BJ (cell line): Measurements from ENCODE around the gene STK38. TPM values are rescaled to one million over a fixed set of nuclear protein-coding genes. Genes with fewer than 3 reads are reported as not detected.

ENCODE experiments used
- CTCF ChIA-PET: fragments of 350-600 bp; formaldehyde crosslinking; extraction: SDS; loops from one replicate; lab custom pipeline; 2021; ENCODE audit warnings: antibody characterized with exemption, inconsistent platforms; lab: Yijun Ruan, JAX
- POLR2A ChIA-PET: fragments of 300-600 bp; sonication (Branson Sonifier 250); formaldehyde crosslinking; extraction: SDS; loops from one replicate; lab custom pipeline; 2021; ENCODE audit warnings: antibody characterized with exemption; lab: Charles Lee
- DNase-seq: peaks from one replicate; pipeline ENCODE4 v3.0.0-alpha.2; 2011; ENCODE audit warnings: low read depth
- H3K27me3 ChIP-seq: 2 replicates; pipeline ENCODE4 v1.6.0; 2011; ENCODE audit warnings: low read length; ENCODE audit not compliant: control insufficient read depth, insufficient read depth
- H3K36me3 ChIP-seq: 2 replicates; pipeline ENCODE4 v1.5.1; 2011; ENCODE audit warnings: low read length; ENCODE audit not compliant: control insufficient read depth, insufficient read depth
- H3K4me3 ChIP-seq: 2 replicates; pipeline ENCODE4 v1.5.1; 2011; ENCODE audit warnings: low read depth, mild to moderate bottlenecking, control low read depth, low read length
- polyA plus RNA-seq: library from polyadenylated mRNA; depleted of rRNA; stranded (reverse); fragments of >200 nt; gene quantifications from 2 replicates; pipeline ENCODE4 v1.2.3, GENCODE V29; 2011
- TF ChIP-seq, protein P1 (sequence below): IDR thresholded peaks from 2 replicates; pipeline ENCODE4 v1.5.1; 2011; ENCODE audit warnings: low read depth, mild to moderate bottlenecking, control low read depth, inconsistent platforms, low read length, moderate library complexity; ENCODE audit not compliant: insufficient read depth

The STK38 gene
- polyA plus RNA-seq, 1 experiment = 22.1 TPM

DNA sequence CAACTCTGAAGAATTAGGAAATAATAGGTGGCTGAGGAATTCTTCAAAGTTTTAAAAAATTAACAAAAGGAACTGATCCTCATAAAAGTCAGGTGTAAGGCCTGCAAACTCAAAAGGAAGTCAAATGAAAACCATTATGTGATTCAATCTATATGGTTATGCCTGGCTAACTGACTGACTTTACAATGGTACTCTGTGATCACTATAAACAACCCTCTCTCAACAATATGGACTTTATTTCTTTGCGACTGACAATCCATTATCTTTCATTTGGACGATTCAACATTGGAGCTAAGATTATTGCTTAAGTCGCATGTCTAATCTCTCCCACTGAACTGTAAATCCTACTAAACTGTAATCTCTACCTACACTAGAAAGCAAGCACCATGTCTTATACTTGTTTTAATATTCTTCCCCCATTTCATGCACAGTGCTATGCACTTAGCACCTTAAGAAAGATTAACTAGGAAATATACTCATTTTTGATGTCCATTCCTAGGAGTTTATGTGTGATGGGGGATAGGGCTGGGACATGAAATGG, 1.4 kb downstream of the STK38 start:
- CTCF ChIA-PET = interaction anchor here (1.0 to 1.1 kb wide), 2 partner anchors 17 to 188 kb away, joined by 3 read pairs; no protein-coding TSS in a partner anchor
- no peaks in the 10 kb centered on the region for H3K27me3 ChIP-seq
- POLR2A ChIA-PET = no interaction called here
- H3K4me3 ChIP-seq = peak overlapping the region; percentile 99
- TF ChIP-seq, protein P1, sequence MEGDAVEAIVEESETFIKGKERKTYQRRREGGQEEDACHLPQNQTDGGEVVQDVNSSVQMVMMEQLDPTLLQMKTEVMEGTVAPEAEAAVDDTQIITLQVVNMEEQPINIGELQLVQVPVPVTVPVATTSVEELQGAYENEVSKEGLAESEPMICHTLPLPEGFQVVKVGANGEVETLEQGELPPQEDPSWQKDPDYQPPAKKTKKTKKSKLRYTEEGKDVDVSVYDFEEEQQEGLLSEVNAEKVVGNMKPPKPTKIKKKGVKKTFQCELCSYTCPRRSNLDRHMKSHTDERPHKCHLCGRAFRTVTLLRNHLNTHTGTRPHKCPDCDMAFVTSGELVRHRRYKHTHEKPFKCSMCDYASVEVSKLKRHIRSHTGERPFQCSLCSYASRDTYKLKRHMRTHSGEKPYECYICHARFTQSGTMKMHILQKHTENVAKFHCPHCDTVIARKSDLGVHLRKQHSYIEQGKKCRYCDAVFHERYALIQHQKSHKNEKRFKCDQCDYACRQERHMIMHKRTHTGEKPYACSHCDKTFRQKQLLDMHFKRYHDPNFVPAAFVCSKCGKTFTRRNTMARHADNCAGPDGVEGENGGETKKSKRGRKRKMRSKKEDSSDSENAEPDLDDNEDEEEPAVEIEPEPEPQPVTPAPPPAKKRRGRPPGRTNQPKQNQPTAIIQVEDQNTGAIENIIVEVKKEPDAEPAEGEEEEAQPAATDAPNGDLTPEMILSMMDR = no peak
- H3K36me3 ChIP-seq = no peaks in the 10 kb centered on the region
- no peak for DNase-seq

DNA sequence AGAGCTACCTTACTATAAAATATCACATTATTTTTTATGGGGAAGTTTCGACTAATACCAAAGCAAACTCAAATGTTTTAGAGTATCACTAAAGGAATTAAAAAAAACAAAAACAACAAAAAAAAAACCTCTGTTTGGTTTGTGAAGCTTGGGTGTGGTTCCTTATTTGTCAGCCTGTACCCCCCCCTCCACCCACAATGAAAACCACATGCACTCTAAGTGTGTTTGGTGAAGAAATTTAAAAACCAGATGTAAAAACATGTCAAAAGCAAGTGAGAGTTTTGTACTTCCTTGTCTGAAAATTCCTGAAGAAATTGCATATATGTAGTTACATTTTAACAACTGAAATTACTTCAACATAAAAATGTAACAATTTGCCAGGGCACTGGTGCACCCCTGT, 3.1 kb downstream of the STK38 start:
- peak; percentile 39 for DNase-seq
- peak overlapping the region; percentile 16; the same call in 1 of the 2 replicates for H3K4me3 ChIP-seq
- CTCF ChIA-PET = no interaction called here

DNA sequence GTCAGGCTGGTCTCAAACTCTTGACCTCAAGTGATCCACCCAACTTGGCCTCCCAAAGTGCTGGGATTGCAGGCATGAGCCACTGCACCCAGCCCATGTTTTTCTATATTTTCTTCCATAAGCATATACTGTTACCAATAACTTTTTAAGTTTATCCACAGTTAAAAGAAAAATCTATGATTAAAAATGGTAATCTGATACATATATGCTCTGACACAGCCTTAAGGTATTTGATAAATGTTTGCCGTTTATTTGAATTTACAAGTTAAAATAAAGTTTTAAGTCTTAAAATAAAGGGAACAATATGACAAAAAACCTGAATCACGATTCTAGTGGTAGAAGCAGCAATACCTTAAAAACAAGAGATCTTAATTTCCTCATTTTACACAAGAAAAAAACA, 5.2 kb downstream of the STK38 start:
- Histone ChIP-seq H3K4me3 (no peak overlapping the region), H3K27me3 (no peaks in the 10 kb centered on the region), H3K36me3 (peaks cover 5% of the 10 kb centered on the region; the same call in 1 of the 2 replicates)
- no peak for DNase-seq
- CTCF ChIA-PET = no interaction called here
- TF ChIP-seq, protein P1 = no peak
- POLR2A ChIA-PET = no interaction called here

More for the DNA sequence above, 3.1 kb downstream of the STK38 start:
- POLR2A ChIA-PET = interaction anchor here (0.7 kb wide), 1 partner anchor 49 kb away, joined by 6 read pairs; no protein-coding TSS in a partner anchor
- H3K27me3 ChIP-seq = no peaks in the 10 kb centered on the region
- H3K36me3 ChIP-seq = peaks cover 5% of the 10 kb centered on the region; the same call in 1 of the 2 replicates
- TF ChIP-seq, protein P1 = no peak

DNA sequence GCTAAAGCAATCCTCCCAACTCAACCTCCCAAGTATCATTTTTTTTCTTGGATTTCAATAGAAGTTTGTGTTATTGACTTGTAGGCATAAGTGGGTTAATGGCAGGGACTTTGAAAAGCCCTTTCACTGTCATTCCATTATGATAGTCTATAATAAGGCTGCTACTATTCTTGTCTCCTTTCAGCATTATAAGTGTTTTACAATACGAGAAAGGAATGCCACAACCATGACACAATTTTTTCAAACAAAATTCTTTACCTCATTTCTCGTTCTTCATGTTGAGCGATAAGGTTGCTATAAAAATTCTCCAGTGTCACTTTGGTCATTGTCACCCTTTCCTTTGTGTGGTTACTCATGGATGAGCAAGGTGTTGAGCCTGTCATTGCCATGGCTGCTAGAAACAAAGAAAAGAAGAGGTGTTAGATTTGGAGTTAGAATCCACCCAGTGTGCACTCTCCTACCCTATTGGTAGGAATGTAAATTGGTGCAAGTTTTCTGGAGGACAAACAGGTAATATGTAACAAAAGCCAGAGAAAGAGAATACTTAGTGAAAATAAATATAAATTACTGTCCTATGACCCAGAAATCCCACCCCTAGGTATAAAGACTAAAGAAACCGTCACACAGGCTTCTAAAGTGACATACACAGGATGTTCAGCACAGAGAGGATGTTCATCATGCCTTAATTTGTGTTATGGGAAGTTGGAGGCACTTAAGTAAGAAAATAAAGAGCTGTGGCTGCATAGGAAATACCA, 7.3 kb downstream of the STK38 start:
- POLR2A ChIA-PET = no interaction called here
- CTCF ChIA-PET = no interaction called here
- H3K27me3 ChIP-seq = no peaks in the 10 kb centered on the region
- H3K36me3 ChIP-seq = peaks cover 5% of the 10 kb centered on the region; the same call in 1 of the 2 replicates
- no peak overlapping the region for H3K4me3 ChIP-seq
- DNase-seq = no peak
- TF ChIP-seq, protein P1 = peak; percentile 20; the same call in 1 of the 2 replicates

DNA sequence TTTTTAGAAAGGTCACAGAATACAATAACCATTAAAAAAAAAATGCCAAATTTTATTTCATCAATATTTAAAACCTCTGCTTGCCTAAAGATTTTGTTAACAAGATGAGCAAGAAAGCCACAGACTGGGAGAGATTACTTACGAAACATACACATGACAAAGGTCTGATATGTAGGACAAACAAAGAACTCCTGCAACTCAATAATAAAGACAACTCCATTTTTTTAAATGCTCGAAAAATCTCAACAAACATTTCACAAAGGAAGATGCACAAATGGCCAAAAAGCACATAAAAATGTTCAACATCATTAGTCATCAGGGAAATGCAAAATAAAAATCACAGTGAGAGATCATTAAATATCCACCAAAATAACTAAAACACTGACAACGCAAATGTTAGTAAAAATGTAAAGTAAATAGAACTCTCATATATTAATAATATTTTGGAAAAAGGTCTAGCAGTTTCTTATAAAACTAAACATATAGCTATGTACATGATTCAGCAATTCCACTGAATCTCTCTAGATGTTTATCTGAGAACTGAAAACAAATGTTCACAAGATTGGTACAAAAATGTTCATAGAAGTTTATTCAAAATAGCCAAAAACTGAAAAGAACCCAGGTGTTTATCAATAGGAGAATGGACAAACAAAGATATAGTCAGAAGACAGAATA, 10.3 kb downstream of the STK38 start:
- POLR2A ChIA-PET = no interaction called here
- peaks cover 5% of the 10 kb centered on the region; the same call in 1 of the 2 replicates for H3K36me3 ChIP-seq
- no peak for DNase-seq

More for the DNA sequence above, 10.3 kb downstream of the STK38 start:
- TF ChIP-seq, protein P1 = no peak
- CTCF ChIA-PET = interaction anchor here (1.4 kb wide), 1 partner anchor 11 kb away, joined by 3 read pairs; no protein-coding TSS in a partner anchor
- H3K4me3 ChIP-seq = no peak overlapping the region
- no peaks in the 10 kb centered on the region for H3K27me3 ChIP-seq
